ENCODE measurements around the gene GTF2I. TPM values are rescaled to one million over a fixed set of nuclear protein-coding genes. Genes with fewer than 3 reads are reported as not detected.
"Not testable (repeated sequence)": the region's sequence is repeated elsewhere in the genome, so short reads cannot be mapped to it uniquely, and the experiment has no call there.

The GTF2I gene
- total and polyA plus RNA-seq, 9 donors = 49.7 to 232 (median 204) TPM

- WGBS, 3 donors = 0% methylated on average over 37 to 60 of the region's 60 CpGs
- Histone ChIP-seq H3K27ac (peak overlapping the region in 1 of 2 donors; percentile 100), H3K9me3 (no peaks in the 10 kb centered on the region), H3K36me3 (no peaks in the 10 kb centered on the region), H3K27me3 (no peaks in the 10 kb centered on the region), H3K4me1 (ENCODE audit: insufficient read depth) (peaks cover 7% of the 10 kb centered on the region), H3K4me3 (peak overlapping the region; percentile 54)
- DNase-seq = peak; percentile 97 to 99 (median 99)
- intact Hi-C loops (cut with DNase I) = loop anchor here in 1 of 4 donors (2.0 to 10.0 kb wide), 2 partner anchors 28 to 328 kb away; no protein-coding TSS in a partner anchor
- TF ChIP-seq, protein P1, sequence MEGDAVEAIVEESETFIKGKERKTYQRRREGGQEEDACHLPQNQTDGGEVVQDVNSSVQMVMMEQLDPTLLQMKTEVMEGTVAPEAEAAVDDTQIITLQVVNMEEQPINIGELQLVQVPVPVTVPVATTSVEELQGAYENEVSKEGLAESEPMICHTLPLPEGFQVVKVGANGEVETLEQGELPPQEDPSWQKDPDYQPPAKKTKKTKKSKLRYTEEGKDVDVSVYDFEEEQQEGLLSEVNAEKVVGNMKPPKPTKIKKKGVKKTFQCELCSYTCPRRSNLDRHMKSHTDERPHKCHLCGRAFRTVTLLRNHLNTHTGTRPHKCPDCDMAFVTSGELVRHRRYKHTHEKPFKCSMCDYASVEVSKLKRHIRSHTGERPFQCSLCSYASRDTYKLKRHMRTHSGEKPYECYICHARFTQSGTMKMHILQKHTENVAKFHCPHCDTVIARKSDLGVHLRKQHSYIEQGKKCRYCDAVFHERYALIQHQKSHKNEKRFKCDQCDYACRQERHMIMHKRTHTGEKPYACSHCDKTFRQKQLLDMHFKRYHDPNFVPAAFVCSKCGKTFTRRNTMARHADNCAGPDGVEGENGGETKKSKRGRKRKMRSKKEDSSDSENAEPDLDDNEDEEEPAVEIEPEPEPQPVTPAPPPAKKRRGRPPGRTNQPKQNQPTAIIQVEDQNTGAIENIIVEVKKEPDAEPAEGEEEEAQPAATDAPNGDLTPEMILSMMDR (IDR thresholded peaks at IDR 0.05) = no peak
- TF ChIP-seq EP300 (IDR thresholded peaks at IDR 0.05) (no peak), POLR2A (IDR thresholded peaks at IDR 0.05) (no peak)
Observed at GRCh38 chr7:74656837-74657691, 454 bp upstream of the GTF2I start.

- H3K27me3 ChIP-seq = no peaks in the 10 kb centered on the region
- peak overlapping the region; percentile 98 to 100 for H3K27ac ChIP-seq
- 1% methylated on average over 30 to 108 of the region's 108 CpGs for WGBS, 3 donors
- H3K36me3 ChIP-seq = no peaks in the 10 kb centered on the region
- peaks cover 14% of the 10 kb centered on the region for H3K4me1 ChIP-seq (ENCODE audit: insufficient read depth)
- intact Hi-C loops (cut with DNase I) = loop anchor here in 1 of 4 donors (10.0 kb wide), 1 partner anchor 326 kb away; no protein-coding TSS in a partner anchor
- TF ChIP-seq, protein P1 (IDR thresholded peaks at IDR 0.05) = no peak
- TF ChIP-seq EP300 (IDR thresholded peaks at IDR 0.05) = no peak
- no peak for TF ChIP-seq POLR2A (IDR thresholded peaks at IDR 0.05)
- peak overlapping the region; percentile 54 for H3K4me3 ChIP-seq
- H3K9me3 ChIP-seq = no peaks in the 10 kb centered on the region
- peak; percentile 93 to 96 (median 95) for DNase-seq
Observed at GRCh38 chr7:74658178-74659004, 873 bp downstream of the GTF2I start.

GRCh38 chr7:74660202-74660601 is 2.7 kb downstream of the GTF2I start:
- intact Hi-C loops (cut with DNase I) = not testable (repeated sequence)
- peaks cover 19% of the 10 kb centered on the region for H3K4me1 ChIP-seq (ENCODE audit: insufficient read depth)
- DNase-seq = peak in 1 of 5 donors; percentile 36

GRCh38 chr7:74661836-74662794 is 4.6 kb downstream of the GTF2I start:
- H3K27me3 ChIP-seq; H3K4me3 ChIP-seq; H3K9me3 ChIP-seq; H3K36me3 ChIP-seq; intact Hi-C loops (cut with DNase I): not testable (repeated sequence)
- DNase-seq = peak; percentile 36 to 56 (median 53)
- H3K27ac ChIP-seq = peak overlapping the region in 1 of 2 donors; percentile 34
- 56 to 62% (median 61%) methylated on average over 21 of the region's 21 CpGs for WGBS, 3 donors
- peaks cover 19% of the 10 kb centered on the region for H3K4me1 ChIP-seq (ENCODE audit: insufficient read depth)

More at GRCh38 chr7:74660202-74660601, 2.7 kb downstream of the GTF2I start:
- not testable (repeated sequence) for H3K4me3 ChIP-seq, H3K36me3 ChIP-seq, H3K9me3 ChIP-seq, H3K27me3 ChIP-seq, H3K27ac ChIP-seq
- WGBS, 3 donors = 56 to 78% (median 68%) methylated on average over 18 of the region's 18 CpGs
